ENCODE measurements around the gene NLRP1.

Gene NLRP1

GRCh38 chr17:5486206-5487124, 97.8 kb downstream of the NLRP1 start, which contains the start of gene MIS12:
TSS of gene MIS12 (plus strand) at chr17:5486566. CDS start at chr17:5488863, 2,297 bp downstream.
- TF ChIP-seq CTCF (conservative IDR thresholded peaks at IDR 0.05; ENCODE audit: low read length) = no peak
- peak within 1 kb of the TSS; percentile 79 for H3K4me3 ChIP-seq (ENCODE audit: low read length)
- DNase-seq (ENCODE audit: low read depth) = peak; percentile 100

- TF ChIP-seq CTCF (conservative IDR thresholded peaks at IDR 0.05; ENCODE audit: low read length) = no peak; the same call in 1 of the 2 replicates
- peak within 1 kb of the TSS; percentile 79 for H3K4me3 ChIP-seq (ENCODE audit: low read length)
- peak; percentile 35 for DNase-seq (ENCODE audit: low read depth)
Measured at GRCh38 chr17:5485270-5486205, 98.8 kb downstream of the NLRP1 start, which contains the start of gene DERL2. TSS of gene DERL2 (minus strand) at chr17:5486178. CDS start at chr17:5486161, 17 bp downstream.

GRCh38 chr17:5481451-5481850, 102.9 kb downstream of the NLRP1 start:
- no peak overlapping the region for H3K4me3 ChIP-seq (ENCODE audit: low read length)
- TF ChIP-seq CTCF (conservative IDR thresholded peaks at IDR 0.05; ENCODE audit: low read length) = no peak
- no peak for DNase-seq (ENCODE audit: low read depth)

- H3K4me3 ChIP-seq (ENCODE audit: low read length) = no peak overlapping the region
- no peak; the same call in 1 of the 2 replicates for TF ChIP-seq CTCF (conservative IDR thresholded peaks at IDR 0.05; ENCODE audit: low read length)
- DNase-seq (ENCODE audit: low read depth) = no peak
Measured at GRCh38 chr17:5480962-5481361, 103.3 kb downstream of the NLRP1 start.

- no peak for DNase-seq (ENCODE audit: low read depth)
- H3K4me3 ChIP-seq (ENCODE audit: low read length) = no peak overlapping the region
- no peak for TF ChIP-seq CTCF (conservative IDR thresholded peaks at IDR 0.05; ENCODE audit: low read length)
Measured at GRCh38 chr17:5478992-5479391, 105.3 kb downstream of the NLRP1 start.

- TF ChIP-seq CTCF (conservative IDR thresholded peaks at IDR 0.05; ENCODE audit: low read length) = no peak
- no peak overlapping the region for H3K4me3 ChIP-seq (ENCODE audit: low read length)
- no peak for DNase-seq (ENCODE audit: low read depth)
Measured at GRCh38 chr17:5473906-5474305, 110.4 kb downstream of the NLRP1 start.

All from AG10803 (cell line).